ENCODE results near the gene LILRA1.
"Not testable (repeated sequence)": the region's sequence is repeated elsewhere in the genome, so short reads cannot be mapped to it uniquely, and the experiment has no call there.

DNA sequence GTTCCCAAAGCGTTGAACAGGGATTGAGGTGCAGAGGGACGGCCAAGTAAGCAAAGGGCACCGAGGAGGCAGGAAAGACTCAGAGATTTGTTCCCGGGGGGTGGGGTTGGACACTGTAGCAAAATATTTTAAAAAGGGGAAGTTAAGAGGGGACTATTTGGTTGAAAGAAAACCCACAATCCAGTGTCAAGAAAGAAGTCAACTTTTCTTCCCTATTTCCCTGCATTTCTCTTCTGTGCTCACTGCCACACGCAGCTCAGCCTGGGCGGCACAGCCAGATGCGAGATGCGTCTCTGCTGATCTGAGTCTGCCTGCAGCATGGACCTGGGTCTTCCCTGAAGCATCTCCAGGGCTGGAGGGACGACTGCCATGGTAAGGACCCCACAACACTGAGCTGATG lies 36.8 kb downstream of the LILRA1 start, which contains the start of gene LILRB1:
- TF ChIP-seq, protein P1, sequence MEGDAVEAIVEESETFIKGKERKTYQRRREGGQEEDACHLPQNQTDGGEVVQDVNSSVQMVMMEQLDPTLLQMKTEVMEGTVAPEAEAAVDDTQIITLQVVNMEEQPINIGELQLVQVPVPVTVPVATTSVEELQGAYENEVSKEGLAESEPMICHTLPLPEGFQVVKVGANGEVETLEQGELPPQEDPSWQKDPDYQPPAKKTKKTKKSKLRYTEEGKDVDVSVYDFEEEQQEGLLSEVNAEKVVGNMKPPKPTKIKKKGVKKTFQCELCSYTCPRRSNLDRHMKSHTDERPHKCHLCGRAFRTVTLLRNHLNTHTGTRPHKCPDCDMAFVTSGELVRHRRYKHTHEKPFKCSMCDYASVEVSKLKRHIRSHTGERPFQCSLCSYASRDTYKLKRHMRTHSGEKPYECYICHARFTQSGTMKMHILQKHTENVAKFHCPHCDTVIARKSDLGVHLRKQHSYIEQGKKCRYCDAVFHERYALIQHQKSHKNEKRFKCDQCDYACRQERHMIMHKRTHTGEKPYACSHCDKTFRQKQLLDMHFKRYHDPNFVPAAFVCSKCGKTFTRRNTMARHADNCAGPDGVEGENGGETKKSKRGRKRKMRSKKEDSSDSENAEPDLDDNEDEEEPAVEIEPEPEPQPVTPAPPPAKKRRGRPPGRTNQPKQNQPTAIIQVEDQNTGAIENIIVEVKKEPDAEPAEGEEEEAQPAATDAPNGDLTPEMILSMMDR (IDR thresholded peaks at IDR 0.05): not testable (repeated sequence)
- not testable (repeated sequence) for TF ChIP-seq POLR2A (IDR thresholded peaks at IDR 0.05)
